ENCODE data around the gene RPL14.
A peak's percentile ranks its signal among the peaks of the same experiment; 100 is the strongest.

The RPL14 gene

DNA sequence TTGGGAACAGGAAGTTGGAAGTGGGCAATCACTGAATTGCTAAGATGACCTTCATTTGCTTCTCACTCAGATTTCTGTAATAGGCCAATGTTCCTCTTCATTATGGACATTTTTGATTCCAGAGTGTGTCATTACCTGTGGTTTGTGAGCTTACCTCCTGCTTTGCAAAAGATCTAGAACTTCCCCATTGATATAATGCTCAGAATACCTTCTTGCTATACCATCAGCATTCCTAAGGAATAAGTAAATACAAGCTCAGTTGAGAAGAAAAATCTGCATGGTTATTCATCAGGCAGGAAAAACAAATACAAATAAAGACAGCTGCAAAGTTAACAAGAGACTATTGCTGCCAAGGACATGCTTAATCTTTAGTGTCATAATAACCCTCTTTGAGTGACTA is 5.6 kb upstream of the RPL14 start:
- no peak for DNase-seq (ENCODE audit: extremely low read depth, insufficient read length)
- Histone ChIP-seq H3K4me3 (replicated peaks; ENCODE audit: low read depth, low read length) (no peak overlapping the region), H3K36me3 (ENCODE audit: control insufficient read depth, insufficient read depth, low read length) (no peaks in the 10 kb centered on the region; the same call in 1 of the 2 replicates), H3K27me3 (replicated peaks; ENCODE audit: control insufficient read depth, insufficient read depth, low read length) (no peaks in the 10 kb centered on the region)
- TF ChIP-seq, protein P1, sequence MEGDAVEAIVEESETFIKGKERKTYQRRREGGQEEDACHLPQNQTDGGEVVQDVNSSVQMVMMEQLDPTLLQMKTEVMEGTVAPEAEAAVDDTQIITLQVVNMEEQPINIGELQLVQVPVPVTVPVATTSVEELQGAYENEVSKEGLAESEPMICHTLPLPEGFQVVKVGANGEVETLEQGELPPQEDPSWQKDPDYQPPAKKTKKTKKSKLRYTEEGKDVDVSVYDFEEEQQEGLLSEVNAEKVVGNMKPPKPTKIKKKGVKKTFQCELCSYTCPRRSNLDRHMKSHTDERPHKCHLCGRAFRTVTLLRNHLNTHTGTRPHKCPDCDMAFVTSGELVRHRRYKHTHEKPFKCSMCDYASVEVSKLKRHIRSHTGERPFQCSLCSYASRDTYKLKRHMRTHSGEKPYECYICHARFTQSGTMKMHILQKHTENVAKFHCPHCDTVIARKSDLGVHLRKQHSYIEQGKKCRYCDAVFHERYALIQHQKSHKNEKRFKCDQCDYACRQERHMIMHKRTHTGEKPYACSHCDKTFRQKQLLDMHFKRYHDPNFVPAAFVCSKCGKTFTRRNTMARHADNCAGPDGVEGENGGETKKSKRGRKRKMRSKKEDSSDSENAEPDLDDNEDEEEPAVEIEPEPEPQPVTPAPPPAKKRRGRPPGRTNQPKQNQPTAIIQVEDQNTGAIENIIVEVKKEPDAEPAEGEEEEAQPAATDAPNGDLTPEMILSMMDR (IDR thresholded peaks at IDR 0.05; ENCODE audit: insufficient read depth, low read length, poor library complexity, severe bottlenecking): no peak

DNA sequence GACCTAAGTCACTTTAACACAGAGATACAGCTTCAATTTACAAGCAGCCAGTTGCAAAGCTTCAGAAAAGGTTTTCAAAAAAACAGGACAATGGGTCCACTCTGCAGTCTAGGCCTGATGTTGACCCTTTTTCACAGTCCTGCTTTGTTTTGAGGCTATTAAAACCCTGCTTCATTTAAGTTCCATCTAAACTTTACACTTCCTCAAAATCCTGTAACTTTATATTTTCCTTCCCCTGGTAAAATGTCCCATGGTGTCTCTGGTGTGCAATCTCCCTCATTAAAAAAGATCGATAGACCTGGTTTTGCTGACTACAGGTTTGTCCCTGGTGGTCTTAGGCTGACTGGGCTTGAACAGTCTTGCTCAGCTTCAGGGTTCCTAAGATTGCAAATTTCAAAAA is 5.1 kb upstream of the RPL14 start:
- DNase-seq (ENCODE audit: extremely low read depth, insufficient read length): no peak
- TF ChIP-seq, protein P1 (IDR thresholded peaks at IDR 0.05; ENCODE audit: insufficient read depth, low read length, poor library complexity, severe bottlenecking): no peak
- H3K4me3 ChIP-seq (replicated peaks; ENCODE audit: low read depth, low read length): no peak overlapping the region; the same call in 1 of the 2 replicates
- no peaks in the 10 kb centered on the region; the same call in 1 of the 2 replicates for H3K36me3 ChIP-seq (ENCODE audit: control insufficient read depth, insufficient read depth, low read length)
- H3K27me3 ChIP-seq (replicated peaks; ENCODE audit: control insufficient read depth, insufficient read depth, low read length): no peaks in the 10 kb centered on the region

DNA sequence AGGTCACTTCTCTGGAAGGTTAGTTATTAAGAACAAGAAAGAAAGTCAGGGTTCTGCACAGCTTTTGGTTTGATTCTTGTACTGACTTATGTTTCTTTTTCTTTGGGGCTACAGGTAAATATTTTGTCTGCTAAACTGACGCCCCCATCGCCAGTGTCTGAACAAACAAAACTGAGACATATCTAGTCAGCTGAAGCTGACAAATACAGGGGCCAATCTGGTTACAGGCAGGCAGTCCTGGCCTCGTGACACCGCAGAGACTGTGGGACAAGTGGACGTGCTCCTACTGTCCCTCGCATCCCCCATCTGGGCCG is 4.6 kb upstream of the RPL14 start:
- TF ChIP-seq, protein P1 (IDR thresholded peaks at IDR 0.05; ENCODE audit: insufficient read depth, low read length, poor library complexity, severe bottlenecking): no peak
- no peak for DNase-seq (ENCODE audit: extremely low read depth, insufficient read length)
- Histone ChIP-seq H3K27me3 (replicated peaks; ENCODE audit: control insufficient read depth, insufficient read depth, low read length) (no peaks in the 10 kb centered on the region), H3K4me3 (replicated peaks; ENCODE audit: low read depth, low read length) (peak overlapping the region; percentile 85), H3K36me3 (ENCODE audit: control insufficient read depth, insufficient read depth, low read length) (no peaks in the 10 kb centered on the region; the same call in 1 of the 2 replicates)

DNA sequence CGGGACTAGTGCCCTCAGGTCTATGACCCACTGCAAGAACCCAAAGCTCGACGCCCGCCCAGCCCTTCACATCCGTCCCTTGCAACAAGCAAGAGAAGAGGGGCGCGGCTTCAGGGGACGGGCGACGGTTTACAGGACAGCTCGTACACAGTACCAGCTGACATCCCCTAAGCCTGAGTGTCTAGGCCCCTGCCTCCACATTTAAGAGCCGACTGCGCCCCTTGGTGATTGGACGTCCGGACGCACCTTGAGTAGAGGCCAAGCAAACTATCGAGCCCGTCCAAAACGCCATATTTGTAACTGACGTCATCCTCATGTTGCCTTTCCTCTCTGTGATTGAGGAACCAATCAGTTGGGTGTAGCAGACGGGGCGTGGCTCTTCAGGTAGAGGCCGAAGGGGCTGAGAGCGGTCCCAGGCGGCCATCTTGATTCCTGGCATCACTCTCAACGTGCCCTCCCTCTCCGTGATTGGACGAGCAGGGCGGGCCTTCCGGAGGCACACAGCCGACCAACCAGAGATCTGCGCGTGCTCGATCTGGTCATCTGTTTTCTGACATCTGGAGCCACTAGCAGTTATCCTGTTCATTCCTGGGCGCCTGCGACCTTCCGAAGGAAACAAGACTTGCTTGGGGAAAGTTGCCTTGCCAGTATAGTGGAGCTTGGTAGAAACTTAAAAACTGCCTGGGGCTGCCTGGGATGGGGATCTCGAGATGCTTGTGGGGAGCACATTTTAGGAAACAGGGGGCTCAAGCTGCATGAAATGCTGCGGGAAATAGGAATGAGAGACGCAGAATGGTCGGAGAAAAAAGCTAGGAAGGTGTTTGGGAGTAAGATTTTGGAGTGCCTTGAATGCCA is 4.0 kb upstream of the RPL14 start:
- H3K4me3 ChIP-seq (replicated peaks; ENCODE audit: low read depth, low read length): peak overlapping the region; percentile 85
- H3K36me3 ChIP-seq (ENCODE audit: control insufficient read depth, insufficient read depth, low read length): no peaks in the 10 kb centered on the region; the same call in 1 of the 2 replicates
- TF ChIP-seq, protein P1 (IDR thresholded peaks at IDR 0.05; ENCODE audit: insufficient read depth, low read length, poor library complexity, severe bottlenecking): no peak
- peak; percentile 93 for DNase-seq (ENCODE audit: extremely low read depth, insufficient read length)
- no peaks in the 10 kb centered on the region for H3K27me3 ChIP-seq (replicated peaks; ENCODE audit: control insufficient read depth, insufficient read depth, low read length)

DNA sequence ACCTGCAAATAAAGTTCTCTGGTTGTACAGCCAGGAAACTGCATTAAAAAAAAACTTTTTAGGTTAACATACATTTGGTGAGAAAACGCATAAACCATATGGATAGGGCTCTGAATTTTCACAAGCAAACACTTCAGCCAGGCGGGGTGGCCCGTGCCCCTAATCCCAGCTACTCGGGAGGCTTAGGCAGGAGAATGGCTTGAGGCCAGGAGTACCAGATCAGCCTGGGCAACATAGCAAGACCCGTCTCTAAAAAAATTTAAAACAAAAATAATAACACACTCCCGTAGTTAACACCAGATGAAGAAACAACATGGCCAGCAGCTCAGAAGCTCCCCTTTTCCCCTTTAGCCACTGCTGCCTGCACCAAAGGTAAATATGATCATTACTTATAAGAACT is 3.2 kb upstream of the RPL14 start:
- no peaks in the 10 kb centered on the region; the same call in 1 of the 2 replicates for H3K36me3 ChIP-seq (ENCODE audit: control insufficient read depth, insufficient read depth, low read length)
- peak overlapping the region; percentile 70 for H3K4me3 ChIP-seq (replicated peaks; ENCODE audit: low read depth, low read length)
- TF ChIP-seq, protein P1 (IDR thresholded peaks at IDR 0.05; ENCODE audit: insufficient read depth, low read length, poor library complexity, severe bottlenecking): no peak
- H3K27me3 ChIP-seq (replicated peaks; ENCODE audit: control insufficient read depth, insufficient read depth, low read length): no peaks in the 10 kb centered on the region
- no peak for DNase-seq (ENCODE audit: extremely low read depth, insufficient read length)
